Right ventricle myocardium inferior (tissue), 1 donor: ENCODE results near the gene CORO7. TPM values are rescaled to one million over a fixed set of nuclear protein-coding genes. Genes with fewer than 3 reads are reported as not detected.
A peak's percentile ranks its signal among the peaks of the same experiment; 100 is the strongest.

Experiments used
- ATAC-seq: fragments of 200-7000 bp; cut with Tn5 transposase; one replicate; pipeline ENCODE4 v1.9.1; 2020; ENCODE audit warnings: mild to moderate bottlenecking, moderate library complexity
- DNase-seq: peaks from one replicate; pipeline ENCODE4 v3.0.0; 2021; ENCODE audit errors: missing footprints
- intact Hi-C: fragments of 100-400 bp; cut with DNase I; formaldehyde crosslinking; loops from one replicate; pipeline ENCODE4 v1.11.0; 2022
- total RNA-seq: library from RNA; stranded (reverse); fragmentation: NEBNext Ultra II Directional; extraction: Animal tissue kit (Norgen Biotek cat#: 25700); gene quantifications from one replicate; pipeline ENCODE4 v1.2.1, GENCODE V29; 2021
- donor health status: DM: no; HTN: yes; CAD: no; lungs with severe emphysema.

CORO7 gene
- total RNA-seq, 1 donor from 2014 or later: 11.6 TPM

DNA sequence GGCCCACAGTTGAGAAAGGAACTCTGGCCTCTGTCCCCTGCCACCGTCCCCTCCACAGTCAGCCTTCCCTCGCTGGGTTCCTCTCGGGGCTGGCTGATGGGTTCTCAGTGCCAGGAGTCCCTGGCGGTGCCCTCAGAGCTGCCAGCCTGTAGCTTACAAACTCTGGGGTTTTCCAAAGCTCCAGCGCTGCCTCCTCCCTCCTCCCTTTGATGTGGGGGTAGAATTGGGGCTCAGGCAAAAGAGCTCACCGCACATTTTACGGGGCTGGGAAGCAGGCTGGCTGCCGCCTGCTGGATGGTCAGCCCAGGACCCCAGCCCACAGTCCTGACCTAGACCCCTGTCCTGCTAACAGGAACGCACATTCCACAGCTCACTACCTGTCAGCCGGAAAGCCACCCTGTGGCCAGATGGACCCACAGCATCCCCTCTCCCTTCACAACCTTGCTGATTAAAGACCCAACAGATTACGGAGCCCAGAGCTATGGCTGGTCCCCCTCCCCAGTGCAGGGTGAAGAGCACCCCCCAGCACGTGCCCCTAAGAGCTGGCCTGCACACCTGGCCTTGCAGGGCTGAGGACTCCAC is 38.7 kb downstream of the CORO7 start:
- ATAC-seq: no peak
- intact Hi-C loops: no loop called here
- DNase-seq: peak; percentile 55

DNA sequence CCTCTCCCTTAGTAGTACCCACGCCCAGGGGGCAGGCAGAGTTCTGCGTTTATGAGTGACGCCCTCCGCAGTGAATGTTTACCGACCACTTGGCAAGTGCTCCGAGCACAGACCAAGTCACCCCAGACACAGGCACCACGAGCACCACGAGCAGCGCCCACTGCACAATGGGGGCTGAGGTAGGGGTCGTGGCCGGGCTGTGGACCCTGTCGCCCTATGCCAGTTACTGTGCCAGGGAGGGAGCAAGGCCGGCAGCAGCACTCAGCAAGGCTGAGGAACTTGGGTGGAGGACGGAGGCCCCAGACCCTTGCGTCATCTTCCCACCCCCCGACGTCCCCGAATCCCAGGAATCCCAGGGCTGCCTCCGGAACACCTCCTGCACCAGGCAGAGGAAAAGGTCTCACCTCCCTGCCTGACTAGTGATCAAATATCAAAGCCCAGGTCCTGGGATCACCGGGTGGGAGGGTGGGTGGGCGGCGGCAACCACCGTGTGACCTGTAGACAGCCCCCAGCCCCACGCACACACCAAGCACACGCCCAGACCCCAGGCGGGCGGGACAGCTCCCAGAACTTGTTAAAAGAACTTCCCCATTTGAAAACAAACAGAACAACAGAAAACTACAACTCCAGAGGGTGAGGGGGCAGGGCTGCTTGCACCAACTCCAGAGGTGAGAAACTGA is 39.4 kb downstream of the CORO7 start:
- intact Hi-C loops: no loop called here
- ATAC-seq (no peak), DNase-seq (peak; percentile 60)

DNA sequence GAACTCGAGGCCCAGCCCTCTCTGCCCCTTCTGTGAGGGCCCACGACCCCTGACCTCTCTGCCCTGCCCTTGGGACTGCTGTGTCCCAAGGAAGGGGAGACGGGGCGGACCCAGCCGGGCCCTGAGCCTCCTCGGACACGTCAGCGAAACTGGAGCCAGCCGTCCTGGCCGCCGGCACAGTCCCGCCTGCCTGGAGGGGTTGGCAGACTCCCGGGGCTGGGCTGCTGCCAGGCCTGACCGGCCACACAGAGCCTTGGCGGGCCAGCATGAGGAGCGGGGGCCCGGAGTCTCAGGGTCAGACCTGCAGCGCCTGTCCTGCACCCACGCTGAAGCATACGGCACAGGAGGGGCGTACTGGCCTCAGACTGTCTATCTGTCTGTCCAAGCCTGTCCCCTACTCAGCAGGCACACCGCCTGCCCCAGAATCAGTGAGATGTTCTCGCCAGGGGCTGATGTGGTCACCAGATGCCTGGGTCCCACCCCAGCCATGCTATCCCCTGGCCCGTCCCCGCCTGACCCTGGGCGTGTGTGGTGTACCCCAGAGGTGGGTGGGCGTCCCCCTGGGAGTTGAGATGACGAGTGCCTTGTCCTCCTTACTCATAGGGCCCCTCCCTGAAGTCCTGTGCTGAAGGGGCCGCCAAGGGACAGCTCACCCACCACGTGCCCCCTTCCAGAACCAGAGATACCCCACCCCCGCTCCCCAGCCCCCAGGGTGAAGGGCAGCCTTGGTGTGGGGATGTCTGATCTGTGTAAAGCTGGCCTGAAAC is 40.1 kb downstream of the CORO7 start:
- intact Hi-C loops: no loop called here
- DNase-seq (peak; percentile 95), ATAC-seq (peak; percentile 73)

DNA sequence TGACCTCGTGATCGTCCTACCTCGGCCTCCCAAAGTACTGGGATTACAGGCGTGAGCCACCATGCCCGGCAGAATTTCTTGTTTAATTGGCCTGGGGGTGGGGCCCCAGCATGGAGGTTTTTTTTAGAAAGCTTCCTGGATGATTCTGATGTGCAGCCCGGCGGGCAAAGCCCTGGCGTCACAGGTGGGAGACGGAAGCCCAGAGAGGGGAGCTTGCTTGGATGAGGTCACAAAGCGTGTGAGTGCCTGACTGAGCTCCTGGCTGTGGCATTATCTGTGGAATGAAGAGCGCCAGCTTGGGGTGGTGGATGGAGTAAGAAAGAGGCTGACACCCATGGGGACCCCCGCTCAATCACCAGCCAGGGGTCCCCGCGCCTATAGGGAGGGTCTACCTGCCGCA is 40.7 kb downstream of the CORO7 start:
- DNase-seq (no peak), ATAC-seq (no peak)

DNA sequence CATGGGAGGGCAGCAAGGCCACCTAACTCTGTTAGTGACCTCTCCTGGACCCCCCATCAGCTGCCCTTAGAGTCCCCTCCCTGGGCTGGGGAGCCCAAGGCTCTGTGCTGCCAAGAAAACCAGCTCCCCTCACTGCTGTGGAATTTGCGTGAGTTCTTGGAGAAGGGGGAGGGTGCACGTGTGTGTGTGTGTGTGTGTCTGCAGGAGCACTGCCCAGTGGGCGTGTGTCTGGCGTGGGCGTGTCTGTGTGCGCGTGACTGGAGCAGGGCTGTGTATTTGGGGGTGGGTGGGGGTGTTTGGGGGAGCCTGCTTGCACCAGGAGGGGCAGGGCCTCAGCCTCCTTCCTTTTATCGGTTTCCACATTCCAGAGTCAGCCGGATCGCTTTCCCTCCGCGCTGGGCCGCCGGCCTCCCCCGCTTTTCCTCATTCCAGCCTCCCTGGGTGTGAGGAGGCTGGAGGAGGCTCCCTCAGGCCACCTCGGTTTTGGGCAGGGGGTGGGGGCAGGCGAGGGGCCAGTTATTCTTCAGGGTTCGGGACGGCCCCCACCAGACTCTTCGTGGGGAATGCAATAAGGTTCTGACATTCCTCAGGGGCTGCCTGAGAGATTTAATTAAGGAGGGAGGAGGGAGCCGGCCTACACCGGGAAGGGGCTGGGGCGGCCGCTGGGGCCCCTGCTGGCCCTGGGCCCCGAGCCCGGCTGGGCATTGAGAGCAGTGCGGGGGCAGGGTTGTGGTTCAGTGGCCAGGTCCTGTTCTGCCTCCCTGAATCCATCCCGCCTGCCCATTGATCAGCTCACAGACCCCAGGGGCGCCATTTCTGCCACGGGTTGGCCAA is 42.3 kb downstream of the CORO7 start:
- ATAC-seq: no peak
- peak; percentile 84 for DNase-seq
- intact Hi-C loops: loop anchor here (5.0 kb wide), 1 partner anchor 38 kb away; no protein-coding TSS in a partner anchor

More for the DNA sequence above, 40.7 kb downstream of the CORO7 start:
- intact Hi-C loops: no loop called here

DNA sequence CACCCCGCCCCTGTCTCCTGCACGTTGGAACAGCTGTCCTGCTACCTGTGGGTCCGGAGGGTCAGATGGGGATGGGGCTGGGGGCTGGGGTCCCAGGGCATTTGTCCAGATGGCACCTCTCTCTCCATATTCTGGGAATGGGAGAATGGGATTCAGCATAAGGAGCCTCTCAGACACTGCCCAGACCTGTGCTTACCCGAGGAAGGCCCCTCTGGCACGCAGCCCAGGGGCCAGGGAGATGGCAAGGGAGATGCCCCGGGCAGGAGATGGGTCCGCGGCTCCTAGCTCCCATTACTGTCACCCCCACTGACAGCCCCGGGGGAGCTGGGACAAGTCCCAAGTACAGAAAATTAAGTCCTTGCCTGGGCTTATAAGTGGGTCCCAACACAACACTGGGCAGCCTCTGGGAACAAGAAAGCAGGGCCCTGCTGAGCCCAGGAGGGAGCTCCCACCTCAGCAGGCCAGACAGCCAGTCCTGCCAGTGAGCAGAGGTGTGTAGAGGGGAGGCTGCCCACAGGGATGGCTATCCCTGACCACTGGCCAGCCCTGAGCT is 43.0 kb downstream of the CORO7 start:
- DNase-seq (no peak), ATAC-seq (no peak)
- intact Hi-C loops: loop anchor here (5.0 kb wide), 1 partner anchor 39 kb away; no protein-coding TSS in a partner anchor

DNA sequence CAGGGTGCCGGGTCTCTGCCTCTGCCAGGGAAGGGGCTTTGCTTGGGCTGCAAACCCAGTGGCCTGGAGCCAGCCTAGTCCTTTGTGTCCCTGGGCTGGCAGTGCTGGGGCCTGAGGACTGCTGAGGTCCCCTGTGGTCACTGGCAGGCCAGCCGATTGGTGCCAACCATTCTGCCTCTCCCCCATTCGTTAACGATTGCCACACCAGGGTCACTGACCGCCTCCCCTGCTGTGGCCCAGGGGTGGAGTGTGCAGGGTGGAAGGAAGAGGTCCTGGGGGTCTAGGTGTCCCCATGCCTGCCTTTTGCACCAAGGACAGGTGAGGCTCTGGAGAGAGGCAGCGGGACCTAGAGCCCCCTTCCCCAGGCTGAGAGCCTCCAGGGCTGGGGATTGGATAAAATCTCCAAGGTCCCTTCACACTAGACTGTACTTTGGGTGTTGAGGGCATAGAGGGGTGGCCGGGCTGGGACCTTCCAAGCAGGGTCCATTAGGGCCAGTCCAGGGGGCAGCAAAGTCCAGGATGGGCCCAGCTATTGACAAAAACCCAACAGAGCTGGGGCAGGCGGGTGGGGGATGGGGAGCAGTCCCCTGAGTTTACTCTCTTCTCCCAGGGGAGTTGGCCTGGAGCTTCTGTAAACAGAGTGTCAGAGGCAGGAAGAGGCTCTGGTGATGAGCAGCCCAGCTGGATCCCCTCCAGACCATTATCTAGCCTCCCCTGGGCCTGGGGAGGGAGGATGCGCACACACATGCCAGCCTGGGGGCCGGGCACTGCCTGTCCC is 43.6 kb downstream of the CORO7 start:
- intact Hi-C loops: loop anchor here (5.0 kb wide), 1 partner anchor 40 kb away; no protein-coding TSS in a partner anchor
- ATAC-seq: no peak
- no peak for DNase-seq

DNA sequence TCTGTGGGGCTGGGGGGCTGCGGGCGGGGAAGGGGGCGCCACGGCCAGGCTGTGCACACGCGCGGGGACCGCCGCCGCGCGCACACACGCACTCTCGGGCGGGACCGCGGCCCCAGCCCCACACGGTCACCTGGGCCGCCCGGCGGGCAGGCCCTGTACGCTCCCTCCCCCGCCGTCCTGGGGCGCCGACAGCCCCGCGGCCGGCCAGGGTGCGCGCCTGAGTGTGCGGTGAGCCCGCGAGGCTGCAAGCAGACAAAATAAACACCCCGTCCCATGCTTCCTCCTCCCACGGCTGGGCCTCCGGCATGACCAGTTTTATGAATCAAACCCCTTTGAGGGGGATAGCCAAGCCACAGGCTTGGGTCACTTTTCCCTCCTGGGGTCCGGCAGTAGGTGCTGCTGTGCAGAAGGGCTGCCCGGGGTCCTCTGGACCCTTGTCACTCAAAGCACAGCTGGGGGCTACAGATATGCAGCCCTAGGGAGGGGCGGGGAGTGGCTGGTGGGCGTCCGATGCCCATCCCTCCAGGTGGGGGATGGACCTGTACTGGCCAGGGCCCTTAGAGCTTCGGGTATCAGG is 44.3 kb downstream of the CORO7 start:
- DNase-seq (no peak), ATAC-seq (no peak)
- intact Hi-C loops: loop anchor here (5.0 kb wide), 1 partner anchor 40 kb away; no protein-coding TSS in a partner anchor

DNA sequence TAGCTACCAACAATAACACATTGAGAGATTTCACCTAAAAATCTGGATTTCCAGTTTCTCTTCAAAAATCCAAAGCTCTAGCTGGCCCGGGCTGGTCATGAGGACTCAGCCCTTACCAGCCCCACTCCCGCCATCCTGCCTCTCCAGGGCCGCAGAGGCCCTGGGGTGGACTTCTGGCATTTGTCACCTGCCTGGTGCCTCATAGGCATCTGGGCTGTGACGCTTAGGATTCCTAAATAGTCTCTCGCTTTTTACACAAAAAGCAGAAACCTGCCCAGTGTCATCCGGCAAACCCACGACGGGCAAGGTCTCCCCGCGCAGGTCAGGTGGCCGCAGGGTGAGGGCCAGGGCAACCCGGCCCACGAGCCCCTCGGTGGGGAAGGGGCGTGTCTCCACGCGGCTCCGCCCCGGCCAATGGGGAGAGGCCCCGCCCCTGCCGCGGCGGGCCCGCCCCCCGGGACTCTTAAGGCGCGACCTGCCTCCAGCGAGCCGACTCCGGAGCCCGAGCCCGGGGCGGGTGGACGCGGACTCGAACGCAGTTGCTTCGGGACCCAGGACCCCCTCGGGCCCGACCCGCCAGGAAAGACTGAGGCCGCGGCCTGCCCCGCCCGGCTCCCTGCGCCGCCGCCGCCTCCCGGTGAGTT is 44.9 kb downstream of the CORO7 start, which contains the start of gene VASN:
Gene VASN, plus strand, starts transcription at position 492 of the 644 bp plus-strand sequence. CDS start 9,030 bp downstream, outside the sequence.
- peak; percentile 90 for DNase-seq
- intact Hi-C loops: loop anchor here (5.0 kb wide), 1 partner anchor 41 kb away; no protein-coding TSS in a partner anchor

DNA sequence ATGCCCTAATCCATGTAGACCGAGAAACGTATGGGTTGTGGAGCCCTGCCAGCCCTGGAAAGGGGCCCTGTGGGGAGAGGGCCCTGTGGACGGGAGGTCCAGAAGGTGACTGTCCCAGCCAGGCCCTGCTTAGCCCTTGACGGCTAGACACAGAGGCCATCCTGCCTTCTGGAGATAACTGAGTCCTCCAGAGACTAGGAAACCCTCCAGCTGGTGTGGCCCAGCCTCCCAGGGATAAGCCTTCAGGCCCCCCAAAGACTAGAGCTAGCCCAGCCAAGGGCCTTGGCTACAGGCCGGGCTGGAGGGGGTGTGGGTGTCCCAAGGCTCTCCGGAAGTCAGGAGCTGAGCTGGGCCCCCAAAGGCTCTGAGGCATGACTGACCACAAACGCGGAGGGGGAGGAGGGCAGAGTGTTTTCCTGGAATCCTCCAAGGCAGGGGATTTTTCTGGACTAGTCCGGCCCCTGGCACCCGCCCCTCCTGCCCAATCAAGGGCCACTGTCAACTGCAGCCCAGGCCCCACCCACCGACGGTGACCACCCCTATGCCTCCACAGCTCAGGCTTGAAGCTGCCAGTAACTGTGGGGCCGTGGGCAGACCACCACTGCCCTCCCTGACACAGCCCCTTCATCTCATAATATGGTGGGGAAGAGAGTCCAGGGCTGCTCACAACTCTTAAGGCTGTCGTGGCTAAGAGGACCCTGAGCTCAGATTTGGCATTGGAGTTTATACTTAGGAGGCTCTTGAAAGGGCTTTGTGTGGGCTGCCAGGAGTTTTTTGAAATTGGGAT is 45.6 kb downstream of the CORO7 start:
- ATAC-seq (peak; percentile 65), DNase-seq (peak; percentile 89)
- intact Hi-C loops: loop anchor here (5.0 kb wide), 1 partner anchor 42 kb away; no protein-coding TSS in a partner anchor

More for the DNA sequence above, 44.9 kb downstream of the CORO7 start, which contains the start of gene VASN:
- peak; percentile 75 for ATAC-seq

DNA sequence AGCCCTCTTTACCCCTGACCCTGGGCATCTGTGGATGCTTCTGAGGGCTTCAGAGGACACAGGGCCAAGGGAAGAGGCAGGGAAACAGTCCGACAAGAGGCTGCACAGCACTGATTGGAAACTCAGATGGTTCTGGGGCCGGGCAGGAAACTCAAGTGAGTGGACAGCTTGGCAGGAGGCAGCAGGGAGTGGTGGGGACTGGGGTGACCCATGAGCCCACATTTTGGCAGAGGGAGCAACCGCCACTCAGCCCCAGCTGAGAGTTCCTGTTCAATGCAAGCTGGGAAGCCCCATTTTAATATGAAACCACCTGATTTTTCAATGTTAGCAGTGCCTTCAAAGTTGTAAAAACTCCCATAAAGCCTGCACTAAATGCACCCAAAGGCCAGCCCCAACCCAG is 46.2 kb downstream of the CORO7 start:
- intact Hi-C loops: loop anchor here (5.0 kb wide), 1 partner anchor 42 kb away; no protein-coding TSS in a partner anchor
- DNase-seq (no peak), ATAC-seq (no peak)

DNA sequence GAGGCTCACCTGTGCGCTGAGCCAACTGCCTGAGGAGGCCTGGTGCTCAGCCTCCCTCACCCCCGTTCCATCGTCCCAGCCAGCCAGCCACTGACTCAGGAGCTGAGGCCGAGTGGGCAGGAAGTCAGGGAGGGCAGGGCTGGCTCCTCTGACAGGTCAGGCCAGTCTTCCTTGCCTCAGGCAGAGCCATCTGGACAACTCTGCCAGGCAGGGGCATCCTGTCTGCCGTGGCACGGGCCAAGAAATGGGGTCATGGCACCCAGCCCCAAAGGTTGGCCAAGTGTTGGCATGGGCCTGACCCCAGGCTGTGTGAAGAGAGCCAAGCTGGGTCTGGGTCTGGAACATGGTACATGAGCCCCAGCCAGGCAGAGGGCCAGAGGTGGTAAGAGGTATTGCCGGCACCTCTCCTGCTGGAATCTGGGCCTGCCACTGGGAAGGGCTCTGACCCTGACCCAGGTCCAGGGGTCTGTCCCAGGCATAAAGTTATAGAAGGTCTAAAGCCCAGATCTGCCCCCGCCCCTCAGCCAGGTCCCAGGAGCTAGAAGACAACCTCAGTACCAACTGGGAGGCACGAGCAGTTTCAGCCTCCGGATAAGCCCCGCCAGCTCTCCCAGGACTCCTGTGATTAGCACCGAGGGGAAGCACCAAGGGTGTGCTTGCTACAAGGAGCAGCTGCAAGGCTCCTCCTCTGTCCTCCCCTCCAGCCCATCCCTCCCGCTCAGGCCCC is 47.2 kb downstream of the CORO7 start:
- no peak for ATAC-seq
- intact Hi-C loops: no loop called here
- DNase-seq: no peak

DNA sequence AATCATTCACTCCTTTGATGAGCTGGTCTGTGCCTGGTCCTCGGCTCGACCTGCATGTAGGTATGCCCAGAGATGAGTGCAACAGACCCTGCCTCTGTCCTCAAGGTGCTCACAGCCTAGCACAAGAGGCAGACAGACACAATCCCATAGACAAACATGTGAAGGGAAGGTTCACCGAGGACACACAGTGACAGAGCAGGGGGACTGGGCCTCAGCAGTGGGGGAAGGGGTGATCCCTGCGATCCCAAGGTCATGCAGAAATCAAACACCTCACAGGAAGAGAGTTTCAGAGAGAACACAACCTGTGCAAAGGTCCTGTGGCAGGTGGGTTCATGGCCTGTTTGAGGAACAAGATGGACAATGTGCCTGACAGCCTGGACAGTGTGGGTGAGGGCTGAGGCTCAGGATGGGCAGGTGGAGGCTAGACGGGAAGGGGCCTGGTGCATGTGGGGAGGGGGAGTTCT is 49.0 kb downstream of the CORO7 start:
- no peak for ATAC-seq
- DNase-seq: no peak
- intact Hi-C loops: no loop called here

DNA sequence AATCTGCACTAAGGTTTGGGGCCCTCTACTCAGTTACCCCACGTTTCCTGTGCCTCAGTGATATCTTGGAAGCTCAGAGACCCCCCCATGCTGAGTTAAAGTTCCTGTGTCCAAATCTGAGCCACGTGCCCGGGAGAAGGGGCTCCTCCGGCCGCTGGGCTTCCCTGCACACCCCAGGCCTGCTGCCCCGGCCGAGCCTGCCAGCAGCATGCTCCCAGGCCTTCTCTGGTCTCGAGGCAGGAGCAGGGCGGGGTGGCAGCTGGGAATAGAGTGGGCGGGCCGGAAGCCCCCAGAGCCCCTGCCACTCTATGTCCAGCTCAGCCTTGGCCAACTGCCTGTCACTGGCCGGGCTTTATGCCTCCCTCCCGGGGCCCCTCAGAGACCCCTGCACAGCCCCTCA is 50.4 kb downstream of the CORO7 start:
- intact Hi-C loops: no loop called here
- DNase-seq (no peak), ATAC-seq (no peak)

DNA sequence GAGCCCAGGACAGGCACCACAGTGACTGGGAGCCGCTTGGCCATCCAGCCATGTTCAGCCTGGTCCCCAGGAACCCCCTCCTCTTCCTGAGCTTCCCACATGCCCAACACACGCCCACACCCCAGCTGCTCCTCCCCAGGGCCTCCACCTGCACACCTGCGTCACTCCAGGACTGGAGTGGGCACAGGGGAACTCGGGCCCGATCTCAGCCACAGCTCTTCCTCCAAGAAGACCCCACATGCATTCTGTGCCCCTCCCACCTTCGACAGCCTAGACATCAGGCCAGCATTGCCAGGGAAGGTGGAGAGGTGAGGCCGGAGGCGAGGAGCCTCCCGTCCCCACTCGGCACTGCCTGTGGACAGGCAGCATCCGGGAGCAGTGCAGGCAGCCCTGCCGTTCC is 50.8 kb downstream of the CORO7 start:
- no peak for DNase-seq
- no peak for ATAC-seq
- intact Hi-C loops: no loop called here
